Transverse colon (tissue), 4 donors: ENCODE results near the gene CYGB. TPM values are rescaled to one million over a fixed set of nuclear protein-coding genes. Genes with fewer than 3 reads are reported as not detected.
A peak's percentile ranks its signal among the peaks of the same experiment; 100 is the strongest.

Experiments
- DNase-seq: peaks from one replicate; pipeline ENCODE4 v3.0.0-alpha.2; 2019
- H3K27ac ChIP-seq, 4 donors: fragments of 200-600 bp; sonication (generic); 2 replicates each; pipeline ENCODE4 v1.5.1; 2016 to 2018; ENCODE audit warnings: inconsistent platforms in 4 of 4
- H3K27me3 ChIP-seq: fragments of 200-600 bp; sonication (generic); 2 replicates; pipeline ENCODE4 v1.5.1; 2017; ENCODE audit warnings: inconsistent platforms
- H3K36me3 ChIP-seq, 4 donors: fragments of 200-600 bp; sonication (generic); 2 replicates each; pipeline ENCODE4 v1.5.1; 2017 to 2019; ENCODE audit warnings: inconsistent platforms in 4 of 4
- H3K4me1 ChIP-seq, 4 donors: fragments of 200-600 bp; sonication (generic); 2 replicates each; pipeline ENCODE4 v1.5.1; 2017 to 2020; ENCODE audit warnings: inconsistent platforms in 4 of 4
- H3K4me3 ChIP-seq, 4 donors: fragments of 200-600 bp; sonication (generic); 1 replicate in 1 of 4; 2 replicates in 3 of 4; pipeline versions ENCODE4 v1.5.1 to v1.6.1; 2017 to 2019; ENCODE audit warnings: inconsistent platforms in 4 of 4
- H3K9me3 ChIP-seq, 2 donors: fragments of 200-600 bp; sonication (generic); 2 replicates each; pipeline ENCODE4 v1.5.1; 2017 to 2019; ENCODE audit warnings: inconsistent platforms in 2 of 2
- EP300 ChIP-seq: sonication (generic); formaldehyde crosslinking; IDR thresholded peaks from one replicate; pipeline ENCODE4 v1.6.1; 2017; ENCODE audit warnings: antibody characterized with exemption, low read depth
- POLR2A ChIP-seq: fragments of 450-650 bp; IDR thresholded peaks from one replicate; pipeline ENCODE4 v1.6.1; 2016; ENCODE audit warnings: antibody characterized with exemption, mild to moderate bottlenecking, moderate library complexity
- POLR2AphosphoS5 ChIP-seq, 3 donors: sonication (generic); formaldehyde crosslinking; IDR thresholded peaks; one replicate each; pipeline ENCODE4 v1.6.1; 2016; ENCODE audit warnings: antibody characterized with exemption in 3 of 3
- WGBS, 2 donors: methylation state at CpG; one replicate each; pipeline ENCODE4 v1.1.5; 2018; ENCODE audit warnings: low coverage in 1 of 2; 5-methylcytosine and 5-hydroxymethylcytosine counted together
- in situ Hi-C, 4 donors: fragments of 200-750 bp; cut with MboI; loops; one replicate each; pipeline versions ENCODE4 v1.15.0 to v1.15.1; 2017; ENCODE audit warnings: low sequenced_read_pairs in 3 of 4, low pct_ligation_motif_present in 1 of 4, low pct_unique_long_range_greater_than_20kb in 1 of 4
- intact Hi-C: fragments of 100-400 bp; cut with DNase I; formaldehyde crosslinking; loops from one replicate; pipeline ENCODE4 v1.15.1; 2023; ENCODE audit warnings: low total_unique reads
- total RNA-seq, 4 donors: library from RNA; depleted of rRNA; stranded (reverse); fragments of >200 nt; gene quantifications; one replicate each; pipeline ENCODE4 v1.1.0, GENCODE V29; 2016
- TF ChIP-seq, protein P1 (sequence below), 5 experiments: fragments of 200-600 bp in 3 of 5; fragments of 450-650 bp in 2 of 5; sonication (generic) in 3 of 5; IDR thresholded peaks; 1 replicate in 2 of 5; 2 replicates in 3 of 5; pipeline ENCODE4 v1.5.1; 2016 to 2017; ENCODE audit warnings: antibody characterized with exemption in 5 of 5, inconsistent platforms in 3 of 5, mild to moderate bottlenecking in 2 of 5, moderate library complexity in 1 of 5

The CYGB gene
- total RNA-seq, 4 donors from 2014 or later = 7.5 to 20.1 (median 11.3) TPM

DNA sequence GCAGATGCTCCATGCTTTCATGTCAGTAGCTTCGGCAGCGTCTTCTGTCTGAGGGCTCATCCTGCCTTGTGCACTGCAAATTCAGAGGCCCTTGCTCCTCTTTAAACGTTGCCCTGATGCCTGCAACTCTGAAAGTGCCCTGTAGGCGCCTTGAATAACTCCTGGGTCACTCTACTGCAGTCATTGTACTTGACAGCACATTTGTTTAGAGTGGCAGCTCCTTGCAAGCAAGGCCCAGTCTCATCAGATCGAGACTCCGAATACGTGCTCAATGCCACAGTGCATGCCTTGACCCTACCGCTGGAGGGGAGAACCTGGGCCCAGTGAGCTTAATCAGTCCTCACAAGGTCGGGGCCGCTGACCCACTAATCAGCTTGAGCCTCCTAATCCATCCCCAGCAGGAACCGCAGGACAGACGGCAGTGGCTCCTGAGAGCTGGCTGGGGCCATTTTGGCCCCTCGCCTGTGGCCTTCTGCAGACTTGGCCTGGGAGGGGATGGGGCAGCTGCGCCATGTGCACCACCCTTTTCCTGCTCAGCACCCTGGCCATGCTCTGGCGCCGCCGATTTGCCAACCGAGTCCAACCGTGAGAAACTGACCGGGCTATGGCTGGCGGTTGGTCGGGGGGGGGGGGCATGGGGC, 2.2 kb upstream of the CYGB start, which contains the start of gene PRCD:
Gene PRCD, plus strand, starts transcription at position 414 of the 641 bp plus-strand sequence. Its CDS starts 98 bp downstream, at position 512.
- peak within 1 kb of the TSS; percentile 63 to 74 (median 70) for H3K27ac ChIP-seq
- H3K36me3 ChIP-seq = no peaks in the 10 kb centered on the region
- intact Hi-C loops = loop anchor here (5.0 kb wide), 1 partner anchor 1662 kb away; no protein-coding TSS in a partner anchor
- in situ Hi-C loops = loop anchor here in 1 of 4 donors (25.0 kb wide), 1 partner anchor 173 kb away; the partner anchor contains the start of gene MXRA7
- peak within 1 kb of the TSS; percentile 9 to 41 (median 16) for H3K4me3 ChIP-seq
- TF ChIP-seq POLR2A = no peak
- TF ChIP-seq POLR2AphosphoS5 (IDR thresholded peaks at IDR 0.05) = no peak
- TF ChIP-seq, protein P1, sequence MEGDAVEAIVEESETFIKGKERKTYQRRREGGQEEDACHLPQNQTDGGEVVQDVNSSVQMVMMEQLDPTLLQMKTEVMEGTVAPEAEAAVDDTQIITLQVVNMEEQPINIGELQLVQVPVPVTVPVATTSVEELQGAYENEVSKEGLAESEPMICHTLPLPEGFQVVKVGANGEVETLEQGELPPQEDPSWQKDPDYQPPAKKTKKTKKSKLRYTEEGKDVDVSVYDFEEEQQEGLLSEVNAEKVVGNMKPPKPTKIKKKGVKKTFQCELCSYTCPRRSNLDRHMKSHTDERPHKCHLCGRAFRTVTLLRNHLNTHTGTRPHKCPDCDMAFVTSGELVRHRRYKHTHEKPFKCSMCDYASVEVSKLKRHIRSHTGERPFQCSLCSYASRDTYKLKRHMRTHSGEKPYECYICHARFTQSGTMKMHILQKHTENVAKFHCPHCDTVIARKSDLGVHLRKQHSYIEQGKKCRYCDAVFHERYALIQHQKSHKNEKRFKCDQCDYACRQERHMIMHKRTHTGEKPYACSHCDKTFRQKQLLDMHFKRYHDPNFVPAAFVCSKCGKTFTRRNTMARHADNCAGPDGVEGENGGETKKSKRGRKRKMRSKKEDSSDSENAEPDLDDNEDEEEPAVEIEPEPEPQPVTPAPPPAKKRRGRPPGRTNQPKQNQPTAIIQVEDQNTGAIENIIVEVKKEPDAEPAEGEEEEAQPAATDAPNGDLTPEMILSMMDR (IDR thresholded peaks at IDR 0.05) = no peak
- TF ChIP-seq EP300 = no peak
- H3K27me3 ChIP-seq = peaks cover 50% of the 10 kb centered on the region
- no peaks in the 10 kb centered on the region for H3K9me3 ChIP-seq
- peaks cover 5 to 35% (median 21%) of the 10 kb centered on the region in 4 donors for H3K4me1 ChIP-seq
- 78% methylated on average over 22 of the region's 22 CpGs; no CpG with 5 or more reads in 1 of the 2 donors for WGBS, 2 donors
- DNase-seq = no peak

DNA sequence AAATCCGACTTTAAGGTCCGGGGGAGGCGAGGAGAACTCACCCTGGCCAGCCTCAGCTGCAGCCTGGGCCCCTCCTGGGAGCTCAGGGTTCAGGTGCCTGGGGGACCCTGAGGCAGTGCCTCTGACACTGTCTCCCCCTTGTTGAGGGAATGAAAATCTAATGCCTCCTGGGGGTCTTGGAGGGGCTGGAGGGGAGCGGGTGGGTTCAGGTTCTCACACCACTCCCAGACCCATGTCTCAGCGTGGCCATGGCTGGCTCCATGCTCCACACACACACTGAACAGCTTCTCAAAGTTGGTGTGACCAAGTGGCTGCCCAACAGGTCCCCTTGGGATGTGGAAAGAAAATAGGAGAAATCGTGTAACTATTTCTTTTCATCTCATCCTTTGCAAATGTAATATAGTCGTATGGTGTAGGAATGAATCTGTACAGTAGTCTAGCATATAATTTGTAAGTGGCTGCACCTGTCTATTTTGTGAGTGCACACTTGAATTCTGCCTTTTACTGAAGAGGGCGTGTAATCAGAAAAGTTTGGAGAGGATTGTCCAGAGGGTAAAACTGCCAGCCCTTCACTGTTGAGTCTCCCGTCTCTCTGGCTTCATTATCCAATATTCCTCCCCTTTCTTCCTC, 1.5 kb upstream of the CYGB start:
- H3K27me3 ChIP-seq = peaks cover 50% of the 10 kb centered on the region
- H3K4me3 ChIP-seq = no peak overlapping the region

DNA sequence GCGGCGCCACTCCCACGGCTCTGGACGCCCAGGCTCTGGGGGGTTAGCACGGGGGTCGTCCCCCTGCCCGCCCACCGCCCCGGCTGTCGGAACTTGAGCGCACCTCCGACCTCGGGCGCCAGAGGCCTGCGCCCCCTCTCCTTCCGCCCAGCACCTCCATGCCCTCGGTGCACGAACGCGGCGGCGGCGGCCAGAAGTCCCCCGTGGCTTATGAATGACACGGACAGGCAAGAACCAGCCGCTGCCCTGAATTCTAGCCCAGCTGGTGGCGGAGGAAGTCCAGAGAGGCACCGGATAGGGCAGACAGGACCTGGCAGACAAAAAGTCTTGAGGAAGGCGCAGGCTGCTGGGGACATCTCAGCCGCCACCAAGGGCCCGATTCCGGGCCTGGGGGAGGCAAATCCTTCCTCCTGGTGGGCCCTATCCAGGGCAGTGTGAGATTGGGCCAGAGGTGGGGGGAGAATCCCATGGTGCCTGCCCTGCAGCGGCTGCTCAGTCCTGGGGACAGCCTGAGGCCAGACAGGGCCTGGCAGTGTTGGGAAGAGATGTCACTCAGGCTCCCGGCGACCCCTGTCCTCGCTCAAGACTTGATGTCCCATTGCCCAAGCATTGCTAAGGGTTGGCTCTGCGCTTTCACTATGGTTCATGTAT, 897 bp upstream of the CYGB start:
- 42 to 60% methylated on average over 3 to 22 of the region's 37 CpGs for WGBS, 2 donors
- in situ Hi-C loops = loop anchor here in 1 of 4 donors (25.0 kb wide), 1 partner anchor 174 kb away; the partner anchor contains the start of gene MXRA7
- TF ChIP-seq, protein P1 (IDR thresholded peaks at IDR 0.05) = no peak
- TF ChIP-seq POLR2AphosphoS5 (IDR thresholded peaks at IDR 0.05) (no peak), EP300 (no peak), POLR2A (no peak)
- peak overlapping the region; percentile 63 to 74 (median 70) for H3K27ac ChIP-seq
- peak overlapping the region in 3 of 4 donors; percentile 6 to 46 (median 33) for H3K4me3 ChIP-seq
- no peak for DNase-seq
- peaks cover 5 to 31% (median 20%) of the 10 kb centered on the region in 4 donors for H3K4me1 ChIP-seq
- intact Hi-C loops = no loop called here
- H3K36me3 ChIP-seq = no peaks in the 10 kb centered on the region
- no peaks in the 10 kb centered on the region for H3K9me3 ChIP-seq
- H3K27me3 ChIP-seq = peaks cover 46% of the 10 kb centered on the region

More for the DNA sequence above, 1.5 kb upstream of the CYGB start:
- Histone ChIP-seq H3K27ac (peak overlapping the region; percentile 63 to 74 (median 70)), H3K9me3 (no peaks in the 10 kb centered on the region), H3K36me3 (no peaks in the 10 kb centered on the region), H3K4me1 (peaks cover 5 to 28% (median 20%) of the 10 kb centered on the region in 4 donors)
- intact Hi-C loops = no loop called here
- in situ Hi-C loops = loop anchor here in 1 of 4 donors (25.0 kb wide), 1 partner anchor 173 kb away; the partner anchor contains the start of gene MXRA7
- 83 to 89% methylated on average over 6 to 9 of the region's 9 CpGs for WGBS, 2 donors
- DNase-seq = no peak
- TF ChIP-seq POLR2A = no peak
- TF ChIP-seq POLR2AphosphoS5 (IDR thresholded peaks at IDR 0.05) = no peak
- no peak for TF ChIP-seq EP300
- TF ChIP-seq, protein P1 (IDR thresholded peaks at IDR 0.05) = no peak

DNA sequence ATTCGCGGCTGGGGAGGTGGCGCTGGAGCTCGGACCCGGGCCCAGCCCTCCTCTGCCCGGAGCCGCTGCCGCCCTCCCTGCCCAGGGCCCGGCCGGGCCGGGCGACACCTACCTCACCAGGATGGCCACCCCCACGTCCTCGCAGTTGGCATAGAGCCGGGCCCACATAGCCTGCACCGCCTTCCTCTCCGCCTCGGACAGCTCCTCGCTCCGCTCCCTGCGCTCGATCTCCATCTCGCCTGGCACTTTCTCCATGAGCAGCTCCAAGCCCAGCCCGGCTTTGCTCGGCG, 276 bp downstream of the CYGB start:
- Histone ChIP-seq H3K27me3 (peaks cover 40% of the 10 kb centered on the region), H3K4me1 (peaks cover 5 to 40% (median 27%) of the 10 kb centered on the region in 4 donors), H3K4me3 (peak overlapping the region; percentile 9 to 46 (median 21)), H3K36me3 (no peaks in the 10 kb centered on the region), H3K9me3 (no peaks in the 10 kb centered on the region), H3K27ac (peak overlapping the region; percentile 62 to 74 (median 69))
- intact Hi-C loops (no loop called here), in situ Hi-C loops (loop anchor here in 1 of 4 donors (25.0 kb wide), 1 partner anchor 175 kb away; the partner anchor contains the start of gene MXRA7)
- TF ChIP-seq POLR2AphosphoS5 (IDR thresholded peaks at IDR 0.05) (no peak), POLR2A (no peak), EP300 (no peak)
- TF ChIP-seq, protein P1 (IDR thresholded peaks at IDR 0.05) = no peak
- WGBS, 2 donors = 16% methylated on average over 9 of the region's 26 CpGs; no CpG with 5 or more reads in 1 of the 2 donors
- no peak for DNase-seq
